H1 (cell line): ENCODE measurements around the gene TET1.

Source experiments
- CTCF ChIP-seq, 3 experiments: IDR thresholded peaks; 1 replicate in 2 of 3; 2 replicates in 1 of 3; pipeline versions ENCODE4 v1.5.1 to v1.6.1; 2011; ENCODE audit warnings: low read length in 3 of 3, mild to moderate bottlenecking in 3 of 3, inconsistent platforms in 2 of 3, low read depth in 1 of 3, moderate library complexity in 1 of 3; ENCODE audit not compliant: insufficient read depth in 1 of 3; ENCODE audit errors: control extremely low read depth in 1 of 3
- SP1 ChIP-seq: IDR thresholded peaks from 2 replicates; pipeline ENCODE4 v1.6.1; 2011; ENCODE audit warnings: low read depth, low read length

DNA sequence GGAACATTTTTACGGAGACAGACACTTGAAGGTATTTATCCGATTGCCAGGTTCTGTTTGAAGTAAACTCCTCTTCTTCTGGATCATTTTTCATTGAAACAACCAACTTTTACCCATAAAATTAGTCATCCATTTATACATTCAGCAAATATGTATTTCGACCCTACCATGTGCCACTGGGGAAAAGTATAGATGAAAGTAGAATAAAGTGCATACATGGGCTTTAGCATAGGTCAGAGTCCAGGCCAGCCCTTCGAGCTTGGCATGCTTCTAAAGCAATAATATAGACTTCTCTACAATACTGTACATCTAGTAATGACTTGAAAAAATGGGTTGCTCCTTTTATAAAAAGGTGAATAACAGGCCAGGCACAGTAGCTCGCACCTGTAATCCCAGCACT lies 42.9 kb upstream of the TET1 start:
- TF ChIP-seq CTCF (IDR thresholded peaks at IDR 0.05; ENCODE audit: control extremely low read depth in 1 of 3, insufficient read depth in 1 of 3, low read depth in 1 of 3, low read length in 3 of 3): no peak
- TF ChIP-seq SP1: no peak
